Measurements from ENCODE around the gene SAMD4B. TPM values are rescaled to one million over a fixed set of nuclear protein-coding genes. Genes with fewer than 3 reads are reported as not detected.
A peak's percentile ranks its signal among the peaks of the same experiment; 100 is the strongest.

Gene SAMD4B

GRCh38 chr19:39427707-39428106 is 85.5 kb downstream of the SAMD4B start:
- peaks cover 18% of the 10 kb centered on the region for H3K4me1 ChIP-seq (ENCODE audit: control insufficient read depth, insufficient read depth, low read length)
- no peak overlapping the region for H3K4me3 ChIP-seq (ENCODE audit: low read length)
- no peaks in the 10 kb centered on the region for H3K9me3 ChIP-seq (replicated peaks; ENCODE audit: low read length)
- H3K36me3 ChIP-seq (ENCODE audit: insufficient read depth, low read length): peaks cover 37% of the 10 kb centered on the region
- peak overlapping the region; percentile 52 for H3K9ac ChIP-seq (ENCODE audit: low read depth, low read length)
- H3K27me3 ChIP-seq (ENCODE audit: control insufficient read depth, insufficient read depth, low read length): no peaks in the 10 kb centered on the region
- H3K4me2 ChIP-seq (ENCODE audit: low read length): no peak overlapping the region

DNA sequence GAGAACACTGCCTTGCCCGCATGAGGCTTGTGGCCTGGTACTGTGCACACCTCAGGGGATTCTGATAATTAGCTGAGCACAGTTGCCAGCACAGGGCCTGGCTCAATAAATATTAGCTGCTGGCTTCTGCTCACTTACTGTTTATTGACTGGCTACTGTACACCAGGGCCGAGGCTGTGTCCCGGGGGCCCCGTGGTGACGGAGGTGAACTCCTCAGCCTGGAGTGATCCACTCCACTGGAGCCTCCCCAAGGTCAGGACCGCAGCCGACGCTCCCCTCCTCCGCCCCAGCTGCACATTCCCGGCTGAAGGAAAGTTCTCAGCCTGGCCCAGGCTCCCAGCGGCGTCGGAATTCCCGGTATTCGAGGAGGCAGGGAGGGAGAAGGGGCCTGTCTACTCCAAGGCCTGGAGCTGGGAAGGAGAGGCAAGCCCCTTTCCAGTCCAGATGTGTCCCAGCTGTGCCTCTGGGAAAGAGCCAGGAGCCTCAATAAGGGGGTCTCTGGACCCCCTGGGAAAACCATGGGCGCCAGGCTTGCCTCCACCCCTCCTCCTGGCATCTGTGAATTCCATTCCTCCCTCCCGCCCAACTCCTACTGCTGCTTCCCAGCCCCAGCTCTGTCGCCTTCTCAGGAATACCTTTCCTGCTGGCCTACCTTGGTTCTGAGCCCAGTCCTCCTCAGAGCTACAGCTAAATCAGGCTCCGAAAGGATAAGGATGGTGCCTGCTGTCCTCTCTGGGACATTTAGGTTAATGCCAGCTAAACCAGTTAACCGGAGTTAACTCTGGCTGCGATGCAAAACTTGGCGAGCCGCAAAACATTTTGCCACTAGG is 86.3 kb downstream of the SAMD4B start:
- Histone ChIP-seq H3K9ac (ENCODE audit: low read depth, low read length) (peak overlapping the region; percentile 52), H3K4me1 (ENCODE audit: control insufficient read depth, insufficient read depth, low read length) (peaks cover 19% of the 10 kb centered on the region), H3K27me3 (ENCODE audit: control insufficient read depth, insufficient read depth, low read length) (no peaks in the 10 kb centered on the region), H3K4me2 (ENCODE audit: low read length) (peak overlapping the region; percentile 62), H3K4me3 (ENCODE audit: low read length) (peak overlapping the region; percentile 35), H3K9me3 (replicated peaks; ENCODE audit: low read length) (no peaks in the 10 kb centered on the region), H3K36me3 (ENCODE audit: insufficient read depth, low read length) (peaks cover 37% of the 10 kb centered on the region)

DNA sequence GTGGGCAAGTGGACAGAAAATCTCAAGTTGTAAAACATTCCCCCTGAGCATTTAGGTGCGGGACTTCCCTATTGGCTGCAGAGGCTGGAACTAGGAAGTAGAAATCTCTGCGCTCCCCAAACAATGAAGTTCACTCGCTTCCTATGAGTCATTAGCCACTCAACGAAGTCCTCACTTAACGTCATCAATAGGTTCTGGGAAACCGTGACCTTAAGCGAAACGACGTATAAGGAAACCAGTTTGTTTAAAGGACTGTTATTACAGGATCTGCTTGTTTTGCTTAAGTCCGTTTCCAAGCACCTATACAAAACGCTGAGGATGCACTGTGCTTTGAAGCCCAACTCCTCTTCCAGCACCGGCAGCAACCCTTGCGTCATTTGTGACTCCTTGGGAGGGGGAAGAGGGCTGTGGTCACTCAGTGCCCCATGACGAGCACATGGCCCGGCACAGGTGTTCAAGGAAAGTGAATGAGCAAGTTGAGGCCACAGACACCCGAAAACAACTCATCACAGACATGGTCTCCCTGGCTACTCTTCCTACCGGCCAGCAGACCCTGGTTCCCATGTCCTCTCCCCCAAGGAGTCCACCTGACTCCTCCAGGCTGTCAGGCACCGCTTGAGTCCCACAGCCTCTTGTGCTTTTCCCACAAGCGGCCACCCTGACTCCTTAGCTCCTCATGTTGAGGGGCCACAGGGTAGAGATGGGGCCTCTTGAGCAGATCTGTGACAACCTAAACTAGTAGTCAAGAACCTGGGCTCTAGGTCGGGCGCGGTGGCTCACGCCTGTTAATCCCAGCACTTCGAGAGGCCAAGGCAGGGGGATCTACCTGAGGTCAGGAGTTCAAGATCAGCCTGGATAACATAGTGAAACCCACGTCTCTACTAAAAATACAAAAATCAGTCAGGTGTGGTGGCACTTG is 88.7 kb downstream of the SAMD4B start:
- Histone ChIP-seq H3K36me3 (ENCODE audit: insufficient read depth, low read length) (peaks cover 33% of the 10 kb centered on the region), H3K4me2 (ENCODE audit: low read length) (peak overlapping the region; percentile 11), H3K9ac (ENCODE audit: low read depth, low read length) (peak overlapping the region; percentile 41), H3K4me1 (ENCODE audit: control insufficient read depth, insufficient read depth, low read length) (peaks cover 34% of the 10 kb centered on the region), H3K27me3 (ENCODE audit: control insufficient read depth, insufficient read depth, low read length) (no peaks in the 10 kb centered on the region), H3K4me3 (ENCODE audit: low read length) (no peak overlapping the region), H3K9me3 (replicated peaks; ENCODE audit: low read length) (no peaks in the 10 kb centered on the region)

DNA sequence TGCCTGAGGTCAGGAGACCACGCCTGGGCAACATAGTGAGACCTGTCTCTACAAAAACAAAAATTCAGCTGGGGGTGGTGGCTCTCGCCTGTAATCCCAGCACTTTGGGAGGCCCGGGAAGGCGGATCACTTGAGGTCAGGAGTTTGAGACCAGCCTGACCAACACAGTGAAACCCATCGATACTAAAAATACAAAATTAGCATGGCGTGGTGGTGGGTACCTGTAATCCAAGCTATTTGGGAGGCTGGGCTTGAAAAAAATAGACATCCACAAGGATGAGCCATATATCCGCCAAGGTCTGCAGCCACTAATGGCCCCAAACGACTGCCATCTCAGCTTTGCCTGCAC is 90.4 kb downstream of the SAMD4B start:
- peaks cover 41% of the 10 kb centered on the region for H3K4me1 ChIP-seq (ENCODE audit: control insufficient read depth, insufficient read depth, low read length)
- no peaks in the 10 kb centered on the region for H3K27me3 ChIP-seq (ENCODE audit: control insufficient read depth, insufficient read depth, low read length)
- no peak overlapping the region for H3K9ac ChIP-seq (ENCODE audit: low read depth, low read length)
- H3K4me3 ChIP-seq (ENCODE audit: low read length): no peak overlapping the region
- peaks cover 33% of the 10 kb centered on the region for H3K36me3 ChIP-seq (ENCODE audit: insufficient read depth, low read length)
- no peaks in the 10 kb centered on the region for H3K9me3 ChIP-seq (replicated peaks; ENCODE audit: low read length)
- H3K4me2 ChIP-seq (ENCODE audit: low read length): no peak overlapping the region

GRCh38 chr19:39433480-39434079 is 91.4 kb downstream of the SAMD4B start:
- H3K36me3 ChIP-seq (ENCODE audit: insufficient read depth, low read length): peaks cover 33% of the 10 kb centered on the region
- H3K27me3 ChIP-seq (ENCODE audit: control insufficient read depth, insufficient read depth, low read length): no peaks in the 10 kb centered on the region
- peak overlapping the region; percentile 99 for H3K9ac ChIP-seq (ENCODE audit: low read depth, low read length)
- H3K4me1 ChIP-seq (ENCODE audit: control insufficient read depth, insufficient read depth, low read length): peaks cover 35% of the 10 kb centered on the region
- H3K4me3 ChIP-seq (ENCODE audit: low read length): no peak overlapping the region
- peak overlapping the region; percentile 90 for H3K4me2 ChIP-seq (ENCODE audit: low read length)
- no peaks in the 10 kb centered on the region for H3K9me3 ChIP-seq (replicated peaks; ENCODE audit: low read length)

DNA sequence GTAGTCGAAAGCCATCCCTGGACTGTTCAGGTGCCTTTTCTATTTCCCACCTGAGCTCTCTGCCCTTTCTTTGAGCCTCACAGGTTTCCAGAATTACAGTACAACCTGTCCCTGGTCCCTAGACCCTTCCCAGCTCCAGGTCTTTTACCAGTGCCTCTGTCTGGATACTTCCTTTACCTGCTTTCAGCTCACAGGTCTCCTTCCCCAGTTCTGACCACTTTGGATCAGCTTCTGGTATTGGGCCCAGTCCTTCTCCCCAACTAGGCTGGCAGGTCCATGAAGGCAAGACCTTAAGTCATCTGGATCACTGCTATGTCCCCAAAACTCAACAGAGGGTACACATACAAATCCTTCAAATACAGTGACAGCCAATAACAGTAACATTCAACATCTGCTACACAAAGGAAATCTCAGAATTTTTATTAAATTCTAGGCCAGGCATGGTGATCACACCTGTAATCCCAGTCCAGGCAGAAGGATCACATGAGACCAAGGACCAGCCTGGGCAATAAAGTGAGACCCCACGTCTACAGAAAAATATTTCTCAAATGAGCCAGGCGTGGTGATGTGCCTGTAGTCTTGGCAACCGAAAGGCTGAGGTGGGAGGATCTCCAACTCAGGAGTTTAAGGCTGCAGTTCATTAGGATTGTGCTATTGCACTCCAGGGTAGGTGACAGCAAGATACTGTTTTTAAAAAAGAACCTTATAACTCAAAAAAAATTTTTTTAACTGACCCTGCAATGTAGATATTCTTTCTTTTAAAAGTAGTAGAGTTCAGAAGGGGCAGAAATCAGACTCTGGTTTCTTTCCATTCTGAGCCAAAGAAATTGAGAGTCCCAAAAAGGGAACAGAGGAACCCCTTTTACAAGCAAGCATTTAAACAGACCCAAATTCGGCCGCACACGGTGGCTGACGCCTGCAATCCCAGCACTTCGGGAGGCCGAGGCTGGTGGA is 92.2 kb downstream of the SAMD4B start:
- no peaks in the 10 kb centered on the region for H3K27me3 ChIP-seq (ENCODE audit: control insufficient read depth, insufficient read depth, low read length)
- H3K4me2 ChIP-seq (ENCODE audit: low read length): peak overlapping the region; percentile 90
- H3K36me3 ChIP-seq (ENCODE audit: insufficient read depth, low read length): peaks cover 33% of the 10 kb centered on the region
- peak overlapping the region; percentile 99 for H3K9ac ChIP-seq (ENCODE audit: low read depth, low read length)
- H3K4me1 ChIP-seq (ENCODE audit: control insufficient read depth, insufficient read depth, low read length): peaks cover 29% of the 10 kb centered on the region
- H3K9me3 ChIP-seq (replicated peaks; ENCODE audit: low read length): no peaks in the 10 kb centered on the region
- H3K4me3 ChIP-seq (ENCODE audit: low read length): peak overlapping the region; percentile 90

Small RNA genes lying within 50 kb of the gene (small RNA-seq; reads per million reads assigned to genes)
- not detected for gene AC011445.2
- not detected for gene MIR4530
- not detected for gene RN7SL566P
